Measurements from ENCODE around the gene HIVEP3. TPM values are rescaled to one million over a fixed set of nuclear protein-coding genes. Genes with fewer than 3 reads are reported as not detected.

HIVEP3 gene
- total and polyA plus RNA-seq, 11 donors = 3.2 to 11.9 (median 5.0) TPM

DNA sequence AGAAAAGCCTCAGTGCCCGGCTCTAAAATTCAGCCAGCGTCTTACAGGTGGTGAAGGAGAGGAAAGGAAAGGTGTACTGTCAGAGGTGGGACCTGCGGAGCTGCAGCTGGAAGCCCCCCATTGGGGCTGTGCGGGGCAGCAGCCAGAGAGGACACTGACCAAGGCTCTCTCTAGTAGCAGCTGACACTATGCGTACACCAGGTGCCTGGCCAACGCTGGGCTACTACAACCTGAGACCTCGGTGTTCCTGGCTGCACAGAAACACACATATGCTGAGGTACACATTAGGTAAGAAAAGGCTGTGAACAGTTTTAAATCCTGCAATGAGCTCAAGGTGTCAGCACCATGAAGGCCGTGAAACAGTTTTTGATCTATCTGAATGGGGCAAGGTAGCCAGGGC lies 378.7 kb downstream of the HIVEP3 start:
- Histone ChIP-seq H3K27ac (no peak overlapping the region), H3K36me3 (peaks cover 0 to 4% (median 0%) of the 10 kb centered on the region in 9 donors), H3K27me3 (no peaks in the 10 kb centered on the region), H3K9me3 (no peaks in the 10 kb centered on the region), H3K4me3 (no peak overlapping the region), H3K4me1 (peaks cover 5 to 51% (median 28%) of the 10 kb centered on the region in 12 donors)
- 96 to 98% (median 96%) methylated on average over 7 to 8 of the region's 8 CpGs for WGBS, 4 donors
- no peak for ATAC-seq
- intact Hi-C loops (cut with DNase I) = no loop called here
- peak in 3 of 5 donors; percentile 3 to 12 (median 8) for DNase-seq
- TF ChIP-seq POLR2A (IDR thresholded peaks at IDR 0.05) = no peak
- TF ChIP-seq CTCF (IDR thresholded peaks at IDR 0.05) = no peak

GRCh38 chr1:41539418-41539805 lies 379.3 kb downstream of the HIVEP3 start:
- WGBS, 4 donors = 78 to 96% (median 92%) methylated on average over 6 of the region's 6 CpGs
- Histone ChIP-seq H3K4me1 (peaks cover 5 to 51% (median 28%) of the 10 kb centered on the region in 12 donors), H3K4me3 (no peak overlapping the region), H3K36me3 (peaks cover 0 to 4% (median 0%) of the 10 kb centered on the region in 9 donors), H3K27ac (peak overlapping the region in 1 of 12 donors; percentile 79), H3K27me3 (no peaks in the 10 kb centered on the region), H3K9me3 (no peaks in the 10 kb centered on the region)
- DNase-seq (peak in 3 of 5 donors; percentile 3 to 21 (median 5)), ATAC-seq (no peak)
- intact Hi-C loops (cut with DNase I) = no loop called here
- TF ChIP-seq CTCF (IDR thresholded peaks at IDR 0.05) (no peak), POLR2A (IDR thresholded peaks at IDR 0.05) (no peak)

- Histone ChIP-seq H3K36me3 (peaks cover 0 to 4% (median 0%) of the 10 kb centered on the region in 9 donors), H3K27me3 (no peaks in the 10 kb centered on the region), H3K9me3 (no peaks in the 10 kb centered on the region), H3K27ac (peak overlapping the region in 4 of 12 donors; percentile 19 to 90 (median 68)), H3K4me3 (no peak overlapping the region), H3K4me1 (peaks cover 5 to 51% (median 28%) of the 10 kb centered on the region in 12 donors)
- DNase-seq = peak in 2 of 5 donors; percentile 3 to 12
- TF ChIP-seq CTCF (IDR thresholded peaks at IDR 0.05) (no peak), POLR2A (IDR thresholded peaks at IDR 0.05) (no peak)
- intact Hi-C loops (cut with DNase I) = no loop called here
- WGBS, 4 donors = 80 to 87% (median 83%) methylated on average over 9 of the region's 9 CpGs
- no peak for ATAC-seq
Measured at GRCh38 chr1:41538741-41539417, 379.8 kb downstream of the HIVEP3 start.

DNA sequence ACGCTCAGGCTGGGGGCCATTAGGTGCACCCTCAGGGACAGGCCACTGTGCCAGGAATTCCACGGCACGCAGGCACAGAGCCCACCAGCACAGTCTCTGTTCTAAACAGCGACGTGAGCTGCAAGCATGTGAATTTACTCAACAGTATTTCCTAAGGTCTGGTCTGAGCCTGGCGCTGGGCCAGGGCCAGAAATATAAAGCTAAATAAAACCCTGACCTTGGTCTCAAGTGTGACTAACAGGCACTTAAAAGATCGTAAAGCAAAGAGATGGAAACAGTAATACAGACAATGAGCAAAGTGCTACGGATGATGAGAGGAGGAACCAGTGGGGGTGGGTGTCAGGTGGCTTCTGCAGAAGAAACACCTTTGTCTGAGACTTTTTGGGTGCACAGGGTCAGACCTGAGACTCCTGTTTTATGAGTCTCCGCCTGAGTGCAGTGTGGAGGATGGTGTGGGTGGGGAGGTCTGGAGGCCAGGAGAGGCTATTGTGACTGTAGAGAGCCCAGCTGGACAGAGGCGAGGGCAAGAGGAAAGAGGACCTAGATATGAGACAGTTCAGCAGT lies 380.9 kb downstream of the HIVEP3 start:
- H3K36me3 ChIP-seq = peaks cover 0 to 4% (median 0%) of the 10 kb centered on the region in 9 donors
- TF ChIP-seq CTCF (IDR thresholded peaks at IDR 0.05) = no peak
- TF ChIP-seq POLR2A (IDR thresholded peaks at IDR 0.05) = no peak
- WGBS, 4 donors = 32 to 39% (median 33%) methylated on average over 8 to 10 of the region's 10 CpGs
- H3K27me3 ChIP-seq = no peaks in the 10 kb centered on the region
- ATAC-seq (peak; percentile 71 to 83 (median 72)), DNase-seq (peak in 4 of 5 donors; percentile 67 to 90 (median 75))
- no peaks in the 10 kb centered on the region for H3K9me3 ChIP-seq
- intact Hi-C loops (cut with DNase I) = no loop called here
- peaks cover 5 to 51% (median 28%) of the 10 kb centered on the region in 12 donors for H3K4me1 ChIP-seq
- peak overlapping the region in 11 of 12 donors; percentile 9 to 90 (median 59) for H3K27ac ChIP-seq
- no peak overlapping the region for H3K4me3 ChIP-seq

Data from heart left ventricle (tissue), 16 donors.